Measurements from ENCODE around the gene MVK. TPM values are rescaled to one million over a fixed set of nuclear protein-coding genes. Genes with fewer than 3 reads are reported as not detected.

Gene MVK
- total RNA-seq, 3 donors from 2014 or later, result 8.8 to 18.4 (median 17.6) TPM

DNA sequence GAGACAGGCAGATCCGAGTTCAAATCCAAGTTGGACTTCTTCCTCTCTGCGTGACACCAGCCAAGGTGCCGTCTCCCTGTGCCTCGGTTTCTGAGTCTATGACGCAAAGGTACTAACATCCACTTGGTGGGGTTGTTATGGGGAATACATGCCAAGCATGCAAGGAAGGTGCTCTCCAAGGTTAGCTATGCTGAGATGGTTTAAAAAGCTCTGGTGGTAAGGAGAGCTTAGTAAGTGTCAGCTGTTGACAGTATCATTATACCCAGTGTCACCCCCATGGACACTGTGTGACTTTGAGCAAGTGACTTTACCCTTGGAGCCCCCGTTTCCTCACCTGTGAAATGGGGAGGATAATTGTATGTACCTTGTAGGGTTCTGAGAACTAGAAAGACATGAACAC is 22.5 kb upstream of the MVK start:
- intact Hi-C loops (cut with DNase I; ENCODE audit: low total_unique reads), result loop anchor here (5.0 kb wide), 1 partner anchor 1051 kb away; no protein-coding TSS in a partner anchor
- no peaks in the 10 kb centered on the region for H3K9me3 ChIP-seq
- H3K4me1 ChIP-seq, result no peaks in the 10 kb centered on the region
- DNase-seq (ENCODE audit: low spot score in 2 of 2), result no peak
- H3K4me3 ChIP-seq, result no peak overlapping the region
- H3K27ac ChIP-seq, result no peak overlapping the region
- TF ChIP-seq POLR2A (IDR thresholded peaks at IDR 0.05) (no peak), POLR2AphosphoS5 (IDR thresholded peaks at IDR 0.05) (no peak)
- TF ChIP-seq, protein P1, sequence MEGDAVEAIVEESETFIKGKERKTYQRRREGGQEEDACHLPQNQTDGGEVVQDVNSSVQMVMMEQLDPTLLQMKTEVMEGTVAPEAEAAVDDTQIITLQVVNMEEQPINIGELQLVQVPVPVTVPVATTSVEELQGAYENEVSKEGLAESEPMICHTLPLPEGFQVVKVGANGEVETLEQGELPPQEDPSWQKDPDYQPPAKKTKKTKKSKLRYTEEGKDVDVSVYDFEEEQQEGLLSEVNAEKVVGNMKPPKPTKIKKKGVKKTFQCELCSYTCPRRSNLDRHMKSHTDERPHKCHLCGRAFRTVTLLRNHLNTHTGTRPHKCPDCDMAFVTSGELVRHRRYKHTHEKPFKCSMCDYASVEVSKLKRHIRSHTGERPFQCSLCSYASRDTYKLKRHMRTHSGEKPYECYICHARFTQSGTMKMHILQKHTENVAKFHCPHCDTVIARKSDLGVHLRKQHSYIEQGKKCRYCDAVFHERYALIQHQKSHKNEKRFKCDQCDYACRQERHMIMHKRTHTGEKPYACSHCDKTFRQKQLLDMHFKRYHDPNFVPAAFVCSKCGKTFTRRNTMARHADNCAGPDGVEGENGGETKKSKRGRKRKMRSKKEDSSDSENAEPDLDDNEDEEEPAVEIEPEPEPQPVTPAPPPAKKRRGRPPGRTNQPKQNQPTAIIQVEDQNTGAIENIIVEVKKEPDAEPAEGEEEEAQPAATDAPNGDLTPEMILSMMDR (IDR thresholded peaks at IDR 0.05), result no peak
- H3K27me3 ChIP-seq, result peaks cover 0 to 20% of the 10 kb centered on the region in 2 donors
- no peaks in the 10 kb centered on the region for H3K36me3 ChIP-seq

DNA sequence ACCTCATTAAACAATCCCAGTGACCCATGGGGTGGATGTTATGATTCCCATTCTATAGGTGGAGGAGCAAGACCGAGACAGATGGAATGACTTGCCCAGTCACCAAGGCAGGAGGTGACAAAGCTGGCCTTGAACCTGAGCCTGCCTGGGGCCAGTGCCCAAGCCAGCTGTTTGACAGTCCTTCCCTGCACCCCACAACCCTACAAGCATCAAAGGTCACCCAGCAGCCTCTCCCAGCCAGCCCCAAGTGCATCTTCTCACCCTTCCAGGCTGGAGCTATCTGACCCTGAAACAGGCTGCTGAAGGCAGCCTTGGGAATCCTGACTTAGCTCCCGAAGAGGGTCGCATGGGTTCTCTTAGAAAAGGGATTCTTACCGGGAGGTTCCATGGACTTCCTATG is 20.6 kb upstream of the MVK start:
- intact Hi-C loops (cut with DNase I; ENCODE audit: low total_unique reads), result loop anchor here (5.0 kb wide), 1 partner anchor 1049 kb away; no protein-coding TSS in a partner anchor
- no peak overlapping the region for H3K27ac ChIP-seq
- H3K9me3 ChIP-seq, result no peaks in the 10 kb centered on the region
- peaks cover 0 to 16% of the 10 kb centered on the region in 2 donors for H3K27me3 ChIP-seq
- no peak overlapping the region for H3K4me3 ChIP-seq
- no peaks in the 10 kb centered on the region for H3K36me3 ChIP-seq
- DNase-seq (ENCODE audit: low spot score in 2 of 2), result no peak
- TF ChIP-seq POLR2AphosphoS5 (IDR thresholded peaks at IDR 0.05), result no peak
- no peak for TF ChIP-seq POLR2A (IDR thresholded peaks at IDR 0.05)
- no peaks in the 10 kb centered on the region for H3K4me1 ChIP-seq

DNA sequence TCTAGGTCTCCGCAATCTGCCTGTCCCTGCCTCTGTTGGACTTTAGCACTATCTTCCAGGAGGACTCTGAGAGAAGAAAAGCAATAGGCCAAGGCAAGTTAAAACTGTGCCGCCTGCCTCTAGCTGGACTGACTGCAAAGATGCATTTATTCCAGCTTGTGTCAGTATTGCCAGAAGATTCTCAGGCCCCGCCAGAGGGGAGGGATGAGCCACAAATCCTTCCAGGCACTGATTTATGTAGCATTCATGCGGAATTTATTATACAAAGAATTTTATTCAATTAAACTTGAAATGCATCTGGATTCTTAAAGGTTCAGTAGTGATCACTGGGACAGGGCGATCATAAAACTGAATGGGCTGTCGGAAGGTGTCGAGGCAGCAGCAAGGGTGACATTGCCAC is 20.1 kb upstream of the MVK start:
- Histone ChIP-seq H3K27me3 (peaks cover 0 to 12% of the 10 kb centered on the region in 2 donors), H3K4me3 (no peak overlapping the region), H3K36me3 (no peaks in the 10 kb centered on the region), H3K4me1 (no peaks in the 10 kb centered on the region), H3K27ac (no peak overlapping the region), H3K9me3 (no peaks in the 10 kb centered on the region)
- intact Hi-C loops (cut with DNase I; ENCODE audit: low total_unique reads), result loop anchor here (5.0 kb wide), 1 partner anchor 1049 kb away; no protein-coding TSS in a partner anchor
- TF ChIP-seq, protein P1 (IDR thresholded peaks at IDR 0.05), result no peak
- TF ChIP-seq POLR2A (IDR thresholded peaks at IDR 0.05), result no peak
- TF ChIP-seq POLR2AphosphoS5 (IDR thresholded peaks at IDR 0.05), result no peak
- DNase-seq (ENCODE audit: low spot score in 2 of 2), result no peak

DNA sequence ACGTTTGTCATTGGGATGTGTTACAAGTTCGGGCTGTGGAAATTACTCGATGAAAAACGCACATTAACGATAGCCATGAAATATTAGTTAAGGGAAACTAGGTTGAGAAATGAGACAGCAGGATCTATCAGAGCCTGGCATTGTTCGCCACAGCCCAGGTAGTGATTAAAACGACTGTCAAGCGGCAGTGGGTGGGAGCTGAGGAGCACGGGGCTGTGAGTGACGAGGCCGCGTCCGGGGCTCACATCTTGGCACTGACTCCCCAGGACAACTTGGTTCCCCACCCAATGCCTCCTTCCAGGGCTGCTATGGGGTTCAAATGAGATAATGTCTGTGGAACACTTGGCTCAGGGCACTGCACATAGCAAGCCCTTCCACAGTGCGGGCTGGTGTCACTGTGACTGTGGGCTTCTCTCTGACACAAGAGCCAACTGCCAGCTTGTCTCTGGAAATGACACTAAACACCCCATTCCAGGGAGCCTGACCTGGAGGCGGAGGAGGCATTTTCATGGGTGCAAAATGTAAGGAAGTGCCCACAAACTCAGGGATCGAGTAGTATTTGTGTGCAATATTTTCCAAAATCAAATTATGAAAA is 19.6 kb upstream of the MVK start:
- intact Hi-C loops (cut with DNase I; ENCODE audit: low total_unique reads), result loop anchor here (5.0 kb wide), 1 partner anchor 1048 kb away; no protein-coding TSS in a partner anchor
- TF ChIP-seq POLR2A (IDR thresholded peaks at IDR 0.05) (no peak), POLR2AphosphoS5 (IDR thresholded peaks at IDR 0.05) (no peak)
- TF ChIP-seq, protein P1 (IDR thresholded peaks at IDR 0.05), result no peak
- Histone ChIP-seq H3K9me3 (no peaks in the 10 kb centered on the region), H3K27ac (no peak overlapping the region), H3K4me1 (no peaks in the 10 kb centered on the region), H3K27me3 (peaks cover 0 to 8% of the 10 kb centered on the region in 2 donors), H3K4me3 (no peak overlapping the region), H3K36me3 (no peaks in the 10 kb centered on the region)
- DNase-seq (ENCODE audit: low spot score in 2 of 2), result no peak

DNA sequence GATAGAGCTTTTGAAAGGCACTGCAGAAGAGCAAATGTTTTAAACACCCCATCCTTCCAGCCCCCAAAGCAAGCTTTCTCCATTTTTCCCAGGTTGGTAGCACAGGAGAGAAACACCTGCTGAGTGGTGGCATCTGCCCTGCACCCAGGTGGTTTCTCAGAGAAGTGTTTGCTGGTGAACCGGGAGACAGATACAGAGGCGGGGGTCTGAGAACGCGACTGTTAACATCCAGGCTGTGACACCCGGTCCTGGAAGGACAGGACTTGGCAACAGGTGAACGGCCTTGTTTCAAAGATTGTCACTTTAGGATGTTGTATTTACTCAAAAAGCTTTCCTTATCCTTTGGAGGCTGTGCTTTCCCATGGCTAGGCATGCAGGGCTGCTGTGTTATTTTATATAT is 18.8 kb upstream of the MVK start:
- intact Hi-C loops (cut with DNase I; ENCODE audit: low total_unique reads), result loop anchor here (5.0 kb wide), 1 partner anchor 1048 kb away; no protein-coding TSS in a partner anchor
- H3K27me3 ChIP-seq, result peaks cover 0 to 8% of the 10 kb centered on the region in 2 donors
- no peak overlapping the region for H3K27ac ChIP-seq
- H3K4me1 ChIP-seq, result no peaks in the 10 kb centered on the region
- H3K36me3 ChIP-seq, result no peaks in the 10 kb centered on the region
- no peaks in the 10 kb centered on the region for H3K9me3 ChIP-seq
- no peak overlapping the region for H3K4me3 ChIP-seq
- TF ChIP-seq POLR2A (IDR thresholded peaks at IDR 0.05) (no peak), POLR2AphosphoS5 (IDR thresholded peaks at IDR 0.05) (no peak)
- TF ChIP-seq, protein P1 (IDR thresholded peaks at IDR 0.05), result no peak
- DNase-seq (ENCODE audit: low spot score in 2 of 2), result no peak

All from breast epithelium (tissue), 4 donors.